ENCODE data around the gene NLRX1.

DNA sequence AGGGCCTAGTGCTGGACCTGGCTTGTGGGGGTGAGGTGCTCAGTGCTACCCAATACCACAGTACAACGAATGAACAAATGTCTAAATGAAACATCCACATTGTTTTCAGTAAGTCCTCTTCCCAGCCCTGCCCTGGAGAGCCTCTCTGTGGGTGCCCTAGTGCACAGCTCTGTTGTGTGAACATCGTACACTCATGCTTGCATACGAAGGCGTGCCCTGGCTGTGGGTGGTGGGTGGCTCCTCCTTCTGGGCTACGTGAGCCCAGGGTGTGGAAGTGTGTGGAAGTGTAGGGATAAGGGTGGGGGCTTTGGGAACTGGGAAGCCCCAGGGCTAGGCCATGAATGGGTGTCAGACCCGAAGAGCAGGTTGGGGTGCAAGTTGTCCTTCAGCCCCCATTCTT lies 592 bp upstream of the NLRX1 start:
- TF ChIP-seq EZH2phosphoT487 (IDR thresholded peaks at IDR 0.05; ENCODE audit: insufficient read depth, low read depth): no peak
- TF ChIP-seq EZH2 (IDR thresholded peaks at IDR 0.05; ENCODE audit: insufficient read depth, poor library complexity, severe bottlenecking): no peak
